ENCODE results near the gene PLD1.
"Not testable (repeated sequence)": the region's sequence is repeated elsewhere in the genome, so short reads cannot be mapped to it uniquely, and the experiment has no call there.

PLD1 gene

DNA sequence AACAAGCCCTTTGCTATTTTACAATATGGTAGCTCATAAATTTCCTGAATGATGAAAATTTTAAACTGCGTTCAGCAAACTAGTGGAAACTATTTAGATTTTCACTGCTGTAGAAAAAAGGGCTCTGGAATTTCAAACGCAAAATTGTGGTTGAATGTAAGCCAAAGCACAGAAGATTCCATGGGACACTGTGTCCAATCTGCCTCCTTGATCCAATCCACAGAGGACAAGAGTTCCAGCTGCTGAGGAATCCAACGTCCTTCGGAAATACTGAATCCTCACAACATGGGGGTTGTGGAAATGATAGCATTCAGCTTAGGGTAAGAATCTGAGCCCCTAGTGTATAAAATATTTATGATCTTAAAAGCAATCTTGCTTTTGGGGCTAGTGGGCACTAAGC is 161.0 kb downstream of the PLD1 start:
- DNase-seq, result no peak

DNA sequence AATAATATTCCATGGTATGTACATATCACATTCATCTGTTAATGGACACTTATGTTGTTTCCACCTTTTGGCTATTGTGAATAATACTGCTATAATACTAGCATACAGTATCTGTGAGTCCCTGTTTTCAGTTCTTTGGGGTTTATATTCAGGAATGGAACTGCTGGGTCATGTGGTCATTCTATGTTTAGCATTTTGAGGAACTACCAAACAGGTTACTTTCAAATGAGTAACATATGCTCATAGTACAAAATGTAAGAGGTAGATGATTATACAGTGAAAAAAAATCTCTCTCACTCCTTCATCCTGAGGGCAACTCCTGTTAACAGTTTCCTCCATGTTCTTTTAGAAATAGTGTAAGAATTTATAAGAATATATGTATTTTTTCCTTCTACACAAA is 162.2 kb downstream of the PLD1 start:
- DNase-seq, result no peak

DNA sequence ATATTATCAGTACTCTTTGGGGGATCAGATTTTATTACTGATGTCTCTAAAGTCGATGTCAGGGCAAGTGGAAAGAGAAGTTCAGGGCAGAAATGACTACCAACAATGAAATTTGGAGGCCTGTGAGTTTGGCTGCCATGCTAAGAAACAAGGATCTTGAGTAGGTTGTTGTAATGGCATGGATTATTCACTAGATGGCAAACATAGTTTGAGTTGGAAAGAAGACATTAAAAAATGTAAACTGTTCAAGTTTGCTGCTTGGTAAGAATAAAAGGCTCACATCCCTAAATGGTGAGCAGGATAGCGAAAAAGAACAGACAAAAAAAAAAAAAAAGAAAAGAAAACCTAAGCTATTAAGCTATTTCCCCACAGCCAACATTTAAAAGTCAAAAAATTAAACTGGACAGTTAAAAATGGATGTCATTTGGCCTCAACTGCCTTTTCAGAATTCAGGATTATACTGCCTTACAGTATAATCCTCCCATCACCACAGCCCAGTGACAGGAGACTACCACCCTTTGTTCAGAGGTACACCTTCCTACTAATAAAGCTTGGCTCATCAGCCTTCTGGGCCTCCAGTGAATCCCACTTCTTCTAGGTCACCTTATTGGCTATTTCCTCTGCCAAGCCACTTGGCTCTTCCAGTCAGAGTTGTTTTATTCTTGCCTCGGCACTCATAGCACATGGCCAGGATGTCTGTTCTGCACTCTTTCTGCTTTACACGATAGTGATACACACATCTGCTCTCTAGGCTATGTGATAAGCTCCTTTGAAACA is 163.7 kb downstream of the PLD1 start:
- DNase-seq, result peak; percentile 5

DNA sequence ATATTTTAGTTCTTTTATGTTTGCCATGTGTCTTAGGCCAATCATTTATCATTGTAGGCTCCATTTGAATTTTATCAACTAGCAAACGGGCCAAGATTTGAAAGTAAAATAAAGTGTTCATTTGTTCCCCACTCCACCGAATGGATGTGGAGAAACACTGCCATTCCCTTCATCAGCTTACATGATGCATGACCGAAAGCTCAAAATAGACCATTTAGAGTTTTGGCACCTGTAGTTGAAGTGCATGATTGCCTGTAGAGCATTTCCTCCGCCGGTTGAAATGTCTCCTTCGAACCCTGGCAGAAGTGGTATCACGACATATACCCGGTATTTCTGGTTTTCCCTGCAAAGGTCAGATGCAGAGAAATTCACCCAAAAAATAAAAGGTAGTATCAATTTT is 165.6 kb downstream of the PLD1 start:
- no peak for DNase-seq

DNA sequence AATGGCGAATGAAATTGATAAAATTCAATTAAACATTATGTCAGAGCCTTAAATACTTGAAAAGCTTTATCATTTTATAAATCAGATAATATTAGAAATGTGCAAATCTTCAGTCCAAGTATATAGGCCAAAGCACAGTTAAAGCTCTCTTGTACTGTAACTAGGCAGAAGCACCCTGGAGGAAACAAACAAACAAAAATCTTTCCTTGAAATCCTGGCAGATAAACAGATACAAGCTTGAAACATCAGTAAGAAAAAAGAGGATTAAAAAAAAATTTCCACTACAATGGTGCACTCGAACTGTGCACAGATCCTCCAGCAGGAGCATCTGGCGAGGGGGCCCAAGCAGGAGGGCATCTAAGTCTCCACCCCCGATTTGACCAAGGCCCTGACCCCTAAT is 166.6 kb downstream of the PLD1 start:
- no peak for DNase-seq

DNA sequence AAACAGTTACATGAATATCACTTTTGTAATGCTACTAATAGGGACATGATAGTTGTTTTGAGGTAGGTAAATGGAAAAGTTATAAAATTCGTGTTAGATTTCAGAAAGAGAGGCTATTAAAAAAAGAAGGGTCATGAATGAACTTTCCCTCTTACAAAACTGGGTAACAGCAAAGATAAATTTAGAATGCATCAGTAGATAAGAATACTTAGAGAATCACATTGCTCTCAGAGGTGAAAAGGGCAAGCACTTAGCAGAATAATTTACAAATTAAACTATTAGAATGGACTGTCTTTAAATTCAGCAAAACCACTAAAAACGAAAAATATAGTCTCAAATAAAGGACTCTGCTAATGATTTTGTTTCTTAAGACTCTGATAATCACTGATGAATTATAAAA is 167.2 kb downstream of the PLD1 start:
- DNase-seq, result no peak

DNA sequence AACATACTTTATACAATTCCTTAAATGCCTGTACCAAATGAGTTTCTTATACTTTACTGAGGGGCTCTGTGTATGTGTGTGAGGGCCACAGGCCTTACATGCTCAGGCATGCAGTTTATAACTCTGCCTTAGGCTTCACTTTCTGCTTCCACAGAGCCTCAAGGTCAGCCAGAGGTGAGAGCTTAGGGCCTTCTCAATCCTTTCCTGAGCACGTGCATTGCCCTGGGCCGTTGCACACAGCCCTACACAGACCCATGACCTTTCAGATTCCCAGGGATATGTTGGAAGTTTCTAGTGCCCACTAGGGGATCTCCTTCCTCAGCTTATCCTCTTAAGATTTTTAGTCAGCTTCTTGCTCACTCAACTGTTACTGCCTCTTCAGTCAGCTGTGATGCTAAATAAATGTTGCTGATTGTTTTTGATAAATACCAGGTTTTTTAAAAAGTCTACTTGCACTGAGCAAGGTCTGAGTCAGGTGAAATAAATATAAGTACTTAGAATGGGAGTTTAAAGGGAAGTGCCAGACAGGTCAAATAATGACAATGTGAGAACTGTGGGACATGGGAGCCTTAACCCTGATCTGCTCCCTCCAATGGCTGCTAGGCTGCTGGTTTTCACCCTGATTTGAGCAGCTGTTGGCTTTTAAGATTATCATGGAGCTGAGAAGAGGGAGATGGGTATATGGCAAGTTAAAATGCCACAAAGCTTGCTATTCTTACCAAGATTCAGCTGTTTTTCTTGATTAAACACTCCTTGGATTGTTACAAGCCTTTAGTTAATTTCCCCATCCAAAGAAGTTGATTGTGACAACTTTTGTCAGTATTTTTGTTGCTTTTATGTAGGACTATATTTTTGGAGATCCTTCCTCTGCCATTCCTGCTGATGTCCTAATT is 169.5 kb downstream of the PLD1 start:
- DNase-seq, result no peak

DNA sequence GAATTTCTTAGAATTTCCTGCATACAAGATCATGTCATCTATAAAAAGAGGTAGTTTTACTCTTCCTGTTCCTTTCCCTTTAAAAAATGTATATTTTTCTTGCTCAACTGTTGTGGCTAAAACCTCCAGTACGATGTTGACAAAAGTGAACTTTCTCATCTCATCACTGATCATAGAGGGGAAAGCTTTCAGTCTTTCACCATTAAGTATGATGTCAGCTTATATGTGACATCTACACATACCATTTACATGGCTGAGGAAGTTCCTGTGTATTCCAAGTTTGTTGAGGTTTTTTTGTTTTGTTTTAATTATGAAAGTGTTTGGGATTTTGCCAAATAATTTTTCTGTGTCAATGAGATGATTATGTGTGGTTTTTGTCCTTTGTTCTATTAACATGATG is 173.6 kb downstream of the PLD1 start:
- no peak for DNase-seq

DNA sequence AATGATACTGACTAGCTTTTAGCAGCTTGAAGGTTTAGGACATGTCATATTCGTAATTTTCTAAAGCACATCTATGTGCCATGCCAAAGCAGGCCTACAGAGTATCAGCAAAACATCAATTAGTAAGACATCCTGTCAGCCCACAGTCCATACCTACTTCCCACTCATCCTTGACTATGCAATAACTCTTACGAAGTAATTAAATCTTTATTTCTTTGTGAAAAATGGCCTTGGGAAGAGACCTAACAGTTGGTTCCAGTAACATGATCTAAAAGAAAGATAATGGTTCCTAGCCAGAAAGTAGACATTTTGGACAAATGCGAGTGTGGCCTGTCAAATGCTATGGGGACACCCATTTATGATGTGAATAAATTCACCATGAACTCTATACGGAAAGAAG is 177.5 kb downstream of the PLD1 start:
- DNase-seq, result no peak

DNA sequence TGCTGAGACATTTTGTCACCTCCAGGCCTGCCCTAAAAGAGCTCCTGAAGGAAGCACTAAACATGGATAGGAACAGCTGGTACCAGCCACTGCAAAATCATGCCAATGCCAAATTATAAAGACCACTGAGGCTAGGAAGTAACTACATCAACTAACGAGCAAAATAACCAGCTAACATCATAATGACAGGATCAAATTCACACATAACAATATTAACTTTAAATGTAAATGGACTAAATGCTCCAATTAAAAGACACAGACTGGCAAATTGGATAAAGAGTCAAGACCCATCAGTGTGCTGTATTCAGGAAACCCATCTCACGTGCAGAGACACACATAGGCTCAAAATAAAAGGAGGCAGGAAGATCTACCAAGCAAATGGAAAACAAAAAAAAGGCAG is 183.5 kb downstream of the PLD1 start:
- DNase-seq, result not testable (repeated sequence)

DNA sequence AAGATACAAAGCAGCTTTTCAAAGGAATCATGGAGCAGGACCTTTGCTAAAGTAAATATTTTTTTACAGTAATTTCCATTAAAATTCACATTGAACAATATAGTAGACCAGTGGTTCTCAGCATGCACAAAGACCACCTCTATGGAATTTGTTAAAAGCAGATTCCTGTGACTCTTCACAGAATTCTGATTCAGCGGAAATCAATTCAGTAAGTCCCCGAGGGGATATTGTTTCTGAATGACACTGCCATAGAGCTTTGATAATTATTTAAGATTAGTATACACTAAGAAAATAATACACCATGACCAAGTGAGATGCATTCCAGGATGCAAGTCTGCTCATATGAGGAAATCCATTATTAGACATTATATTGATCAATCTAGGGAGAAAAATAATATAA is 188.2 kb downstream of the PLD1 start:
- DNase-seq, result no peak

DNA sequence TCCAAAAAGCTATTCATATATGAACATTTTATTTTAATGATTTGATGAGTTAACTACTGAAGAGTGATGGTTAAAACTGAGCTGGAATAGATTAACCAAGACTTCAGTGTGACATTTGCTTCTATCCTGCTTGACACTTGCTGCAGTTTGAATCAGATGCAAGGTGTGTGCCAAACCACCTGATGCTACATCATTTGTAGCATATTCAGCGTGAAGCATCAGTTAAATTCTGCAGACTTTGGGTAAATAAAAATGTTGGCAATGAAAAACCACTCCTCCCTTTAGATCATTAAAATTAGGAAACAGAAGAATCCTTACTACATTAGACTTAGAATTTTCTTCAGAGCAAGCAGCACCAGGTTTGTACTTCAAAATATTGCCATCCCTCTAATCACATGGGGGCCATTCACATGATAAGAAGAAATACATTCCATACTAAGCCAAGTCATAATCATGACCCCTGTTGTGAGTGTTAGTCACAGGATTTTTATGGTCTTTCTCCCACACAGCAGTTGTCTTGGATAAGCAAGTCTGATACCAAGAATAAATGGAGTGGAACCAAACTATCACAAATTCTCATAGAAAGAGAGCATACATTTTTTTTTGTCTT is 189.4 kb downstream of the PLD1 start:
- DNase-seq, result no peak

DNA sequence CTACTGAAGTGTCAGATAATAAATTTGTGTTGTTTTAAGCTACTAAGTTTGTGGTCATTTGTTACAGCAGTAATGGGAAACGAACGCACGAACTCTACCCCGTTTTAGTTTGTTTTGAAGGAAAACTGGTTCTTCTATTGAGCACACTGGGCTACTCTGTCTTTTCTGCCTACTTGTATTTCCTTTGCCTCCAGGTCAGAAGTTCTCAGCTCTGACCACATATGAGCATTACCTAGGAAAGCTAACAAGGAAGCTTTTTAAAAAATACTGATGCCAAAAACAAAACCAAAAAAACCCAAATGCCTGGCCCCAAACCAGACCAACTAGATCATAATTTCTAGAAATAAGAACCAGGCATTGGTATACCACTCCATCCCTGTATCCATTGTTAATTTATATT is 193.5 kb downstream of the PLD1 start:
- DNase-seq, result no peak

DNA sequence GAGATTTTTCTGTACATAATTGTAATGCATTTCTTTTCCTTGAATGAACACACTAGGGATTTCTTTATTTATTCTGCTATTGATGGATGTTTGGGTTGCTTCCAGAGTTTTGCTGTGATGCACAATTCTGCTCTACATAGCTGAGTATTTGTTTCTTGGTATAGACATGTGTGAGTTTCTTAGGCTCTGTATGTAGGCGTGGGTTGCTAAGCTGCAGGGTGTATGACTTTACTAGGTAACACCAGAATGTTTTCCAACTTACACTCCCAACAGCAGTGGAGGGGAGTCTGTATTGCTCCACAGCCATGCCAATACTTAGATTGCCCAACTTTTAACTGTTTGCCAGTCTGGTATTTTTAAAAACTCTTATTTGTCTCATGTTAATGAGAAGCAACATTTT is 194.6 kb downstream of the PLD1 start:
- no peak for DNase-seq

DNA sequence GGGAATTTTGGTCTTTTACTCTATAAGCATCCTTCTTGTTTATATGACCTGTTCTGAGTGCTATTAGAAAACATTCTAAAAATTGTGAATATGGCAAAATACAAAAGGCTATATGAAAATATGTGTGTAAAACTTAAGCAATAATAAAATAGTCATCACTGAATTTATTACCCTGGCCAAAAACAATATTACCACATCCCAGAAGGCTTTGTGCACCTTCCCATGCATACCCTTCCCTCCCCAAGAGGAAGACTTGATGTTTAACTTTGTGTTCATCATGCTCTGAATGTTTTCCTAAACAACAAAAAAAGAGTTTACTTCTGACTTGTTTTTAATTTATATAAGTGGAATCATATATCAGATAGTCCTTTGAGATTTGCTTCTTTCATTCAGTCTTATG is 195.0 kb downstream of the PLD1 start:
- DNase-seq, result no peak

DNA sequence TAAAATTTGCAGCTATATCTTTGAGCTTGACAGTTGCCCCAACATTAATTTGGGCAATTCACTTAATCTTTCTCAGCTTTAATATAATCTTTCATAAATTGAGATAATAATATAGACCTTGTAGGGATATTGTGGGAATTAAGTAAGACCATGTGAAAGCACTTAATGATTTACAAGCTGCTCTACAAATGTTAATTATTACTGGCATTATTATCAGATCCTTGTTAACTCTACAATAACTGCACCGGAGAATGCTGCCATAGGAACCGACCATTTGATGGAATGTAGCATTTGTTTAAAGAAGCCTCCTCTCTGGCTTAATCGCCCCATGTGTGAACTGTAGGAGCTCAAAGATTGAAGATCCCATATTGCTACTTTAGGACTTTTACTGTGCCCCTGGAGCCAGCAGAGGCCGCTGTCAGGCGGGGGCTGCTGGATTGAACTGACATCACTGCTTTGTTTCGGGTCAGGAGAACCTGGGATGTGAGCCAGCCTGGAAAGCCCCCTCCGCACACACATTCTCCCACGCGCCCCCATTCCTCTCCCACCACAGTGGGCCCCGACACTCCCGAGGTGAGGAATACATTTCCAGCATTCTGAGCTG is 195.9 kb downstream of the PLD1 start:
- no peak for DNase-seq

DNA sequence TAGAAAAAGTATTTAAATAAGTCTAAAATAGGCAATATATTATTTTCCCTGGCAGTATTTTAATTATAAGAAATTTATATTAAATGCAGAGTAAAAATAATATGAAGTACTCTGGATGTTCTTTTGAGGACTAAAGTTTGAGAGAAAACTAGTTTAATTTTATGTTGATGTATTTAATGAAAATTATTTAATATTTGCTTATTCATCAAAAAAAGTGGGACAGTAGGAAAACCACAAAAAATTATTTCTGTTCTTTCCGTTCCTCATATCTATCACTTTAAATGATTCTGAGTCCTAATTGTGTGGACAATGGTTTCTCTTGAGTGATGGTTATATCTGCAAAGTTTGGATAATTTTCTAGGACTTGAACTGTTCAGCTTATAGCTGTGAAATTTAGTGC is 202.8 kb downstream of the PLD1 start:
- no peak for DNase-seq

DNA sequence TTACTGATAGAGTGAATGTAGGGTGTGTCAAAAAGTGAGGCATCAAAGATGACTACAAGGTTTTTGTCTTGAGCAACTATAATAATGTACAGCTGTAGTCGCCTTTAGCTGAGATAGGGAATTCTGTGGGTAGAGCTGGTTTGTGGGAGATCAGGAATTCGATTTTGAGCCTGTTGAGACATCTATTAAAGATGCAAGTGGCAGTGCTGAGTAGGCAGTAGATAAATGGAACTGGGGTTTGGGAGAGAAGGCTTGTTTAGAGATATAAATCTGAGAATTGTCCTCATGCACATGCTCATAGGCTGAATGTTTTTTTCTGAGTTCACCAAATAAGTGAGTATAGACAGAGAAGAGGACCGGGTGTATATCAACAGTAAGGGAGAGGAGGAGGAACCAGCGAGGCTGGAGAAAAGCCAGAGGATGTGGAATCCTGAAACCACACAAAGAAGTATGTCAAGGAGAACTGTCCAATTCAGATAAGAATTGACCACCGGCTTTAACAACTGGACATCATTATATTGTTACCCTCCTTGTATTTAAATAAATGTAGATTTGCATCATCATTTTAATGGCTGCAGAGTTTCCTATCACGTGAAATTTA is 204.0 kb downstream of the PLD1 start:
- DNase-seq, result no peak

DNA sequence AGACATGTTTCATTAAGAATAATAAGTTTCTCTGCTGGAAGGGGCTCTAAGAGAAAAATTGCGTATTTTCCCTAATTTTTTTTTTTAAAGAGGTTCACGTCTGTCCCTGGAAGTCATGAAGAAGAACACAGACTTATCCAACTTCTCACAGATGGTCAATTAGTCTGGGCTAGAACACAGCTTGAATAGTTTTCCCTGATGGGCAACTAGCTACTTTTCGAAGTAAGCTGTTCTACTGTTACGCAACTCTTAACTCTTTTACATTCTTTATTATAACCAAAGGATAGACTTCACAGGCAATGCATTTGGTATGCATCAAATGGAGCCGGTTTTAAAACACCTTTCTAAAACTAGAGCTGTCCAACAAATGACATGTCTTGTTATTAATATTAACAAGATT is 205.9 kb downstream of the PLD1 start:
- no peak for DNase-seq

DNA sequence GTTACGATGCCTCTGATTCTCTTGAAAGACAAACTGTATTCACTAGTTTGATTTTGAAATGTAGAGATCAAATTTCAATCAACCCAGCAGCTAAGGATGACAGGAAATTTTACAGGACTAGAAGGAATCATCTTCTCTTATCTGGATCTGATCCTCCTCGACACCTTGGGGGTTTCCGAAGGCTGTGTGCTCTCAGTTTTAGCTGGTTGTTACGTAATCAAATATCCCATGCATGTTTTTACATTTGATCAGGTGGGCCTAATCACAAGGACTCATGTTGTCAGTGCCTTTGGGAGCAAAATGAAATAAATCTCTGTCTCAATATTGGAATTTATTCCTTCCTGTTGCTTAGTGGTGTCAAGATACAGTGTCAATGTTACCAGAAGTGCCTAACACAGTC is 208.2 kb downstream of the PLD1 start:
- no peak for DNase-seq

DNA sequence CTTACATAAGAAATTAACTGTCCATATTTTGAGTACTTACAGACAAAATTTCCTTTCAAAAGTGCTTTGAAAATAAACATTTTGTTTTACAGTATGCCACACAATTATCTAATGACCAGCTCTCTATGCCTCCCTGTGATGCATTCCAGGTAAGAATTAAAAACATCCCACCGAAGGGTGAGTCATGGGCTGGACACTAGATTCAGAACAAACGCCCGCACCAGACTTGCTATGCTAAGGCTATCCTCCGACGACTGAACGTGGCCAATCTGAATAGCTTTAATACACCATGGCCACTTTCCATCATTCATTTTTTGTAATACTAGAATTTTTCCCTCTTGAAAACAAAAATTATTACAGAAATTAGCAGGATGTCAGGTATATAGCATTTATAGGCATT is 210.3 kb downstream of the PLD1 start:
- no peak for DNase-seq

DNA sequence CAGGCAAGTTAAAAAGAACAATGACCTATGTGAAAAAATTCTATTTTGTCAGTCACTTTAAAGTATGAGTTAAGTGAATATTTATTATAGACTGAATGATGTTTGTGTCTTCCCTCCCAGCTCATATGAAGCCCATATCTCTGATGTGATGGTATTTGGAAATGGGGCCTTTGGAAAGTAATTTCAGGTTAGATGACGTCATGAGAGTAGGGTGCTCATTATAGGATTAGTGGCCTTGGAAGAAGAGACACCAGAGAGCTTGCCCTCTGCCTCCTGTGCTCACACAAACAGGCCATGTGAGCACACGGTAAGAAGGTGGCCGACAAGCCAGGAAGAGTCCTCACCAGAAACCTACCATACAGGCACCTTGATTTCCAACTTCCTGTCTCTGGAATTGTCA is 211.3 kb downstream of the PLD1 start:
- no peak for DNase-seq

DNA sequence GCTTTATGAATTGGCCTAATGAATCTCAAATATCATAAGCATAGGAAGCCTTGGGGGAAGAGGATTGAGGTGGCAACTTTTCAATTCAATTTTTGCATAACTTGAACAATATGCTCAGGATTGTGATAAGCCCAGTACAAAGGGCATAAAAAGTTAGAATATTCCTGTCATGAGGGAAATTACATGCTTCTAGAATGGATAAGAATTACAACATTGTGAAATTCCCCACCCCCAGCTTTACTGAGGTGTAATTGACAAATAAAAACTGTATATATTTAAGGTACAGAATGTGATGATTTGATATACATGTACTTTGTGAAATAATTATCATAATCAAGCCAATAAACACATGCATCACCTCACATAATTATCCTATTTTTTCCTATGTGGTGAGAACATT is 217.5 kb downstream of the PLD1 start:
- no peak for DNase-seq
